ENCODE measurements around the gene MED14.

DNA sequence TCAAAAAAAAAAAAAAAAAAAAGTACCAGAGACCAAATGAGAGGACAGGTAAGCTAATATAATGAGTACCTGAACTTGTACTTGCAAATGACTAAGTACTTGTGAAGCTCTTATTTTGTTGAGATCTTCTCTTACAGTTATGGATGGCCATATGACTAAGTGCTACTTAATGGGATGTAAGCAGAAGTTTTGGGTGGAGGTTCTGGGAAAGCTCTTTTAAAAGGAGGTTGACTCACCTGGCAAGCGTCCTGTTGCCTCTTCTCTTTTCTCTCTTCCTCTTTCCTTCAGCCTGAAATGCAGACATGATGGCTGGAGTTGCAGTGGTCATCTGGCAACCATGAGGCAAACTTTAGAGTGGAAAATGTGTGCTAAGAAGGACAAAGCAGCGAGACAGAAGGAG lies 36.9 kb upstream of the MED14 start:
- TF ChIP-seq, protein P1, sequence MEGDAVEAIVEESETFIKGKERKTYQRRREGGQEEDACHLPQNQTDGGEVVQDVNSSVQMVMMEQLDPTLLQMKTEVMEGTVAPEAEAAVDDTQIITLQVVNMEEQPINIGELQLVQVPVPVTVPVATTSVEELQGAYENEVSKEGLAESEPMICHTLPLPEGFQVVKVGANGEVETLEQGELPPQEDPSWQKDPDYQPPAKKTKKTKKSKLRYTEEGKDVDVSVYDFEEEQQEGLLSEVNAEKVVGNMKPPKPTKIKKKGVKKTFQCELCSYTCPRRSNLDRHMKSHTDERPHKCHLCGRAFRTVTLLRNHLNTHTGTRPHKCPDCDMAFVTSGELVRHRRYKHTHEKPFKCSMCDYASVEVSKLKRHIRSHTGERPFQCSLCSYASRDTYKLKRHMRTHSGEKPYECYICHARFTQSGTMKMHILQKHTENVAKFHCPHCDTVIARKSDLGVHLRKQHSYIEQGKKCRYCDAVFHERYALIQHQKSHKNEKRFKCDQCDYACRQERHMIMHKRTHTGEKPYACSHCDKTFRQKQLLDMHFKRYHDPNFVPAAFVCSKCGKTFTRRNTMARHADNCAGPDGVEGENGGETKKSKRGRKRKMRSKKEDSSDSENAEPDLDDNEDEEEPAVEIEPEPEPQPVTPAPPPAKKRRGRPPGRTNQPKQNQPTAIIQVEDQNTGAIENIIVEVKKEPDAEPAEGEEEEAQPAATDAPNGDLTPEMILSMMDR (IDR thresholded peaks at IDR 0.05 in 8 of 11, conservative IDR thresholded peaks at IDR 0.05 in 3 of 11) = no peak
- TF ChIP-seq POLR2AphosphoS5 (IDR thresholded peaks at IDR 0.05) (no peak), POLR2A (IDR thresholded peaks at IDR 0.05) (no peak)

Measured in spleen (tissue), 7 donors.